ENCODE measurements around the gene GALNT10. TPM values are rescaled to one million over a fixed set of nuclear protein-coding genes. Genes with fewer than 3 reads are reported as not detected.
A peak's percentile ranks its signal among the peaks of the same experiment; 100 is the strongest.

GALNT10 gene
- total and polyA plus RNA-seq, 10 donors = 7.6 to 50.2 (median 43.5) TPM

DNA sequence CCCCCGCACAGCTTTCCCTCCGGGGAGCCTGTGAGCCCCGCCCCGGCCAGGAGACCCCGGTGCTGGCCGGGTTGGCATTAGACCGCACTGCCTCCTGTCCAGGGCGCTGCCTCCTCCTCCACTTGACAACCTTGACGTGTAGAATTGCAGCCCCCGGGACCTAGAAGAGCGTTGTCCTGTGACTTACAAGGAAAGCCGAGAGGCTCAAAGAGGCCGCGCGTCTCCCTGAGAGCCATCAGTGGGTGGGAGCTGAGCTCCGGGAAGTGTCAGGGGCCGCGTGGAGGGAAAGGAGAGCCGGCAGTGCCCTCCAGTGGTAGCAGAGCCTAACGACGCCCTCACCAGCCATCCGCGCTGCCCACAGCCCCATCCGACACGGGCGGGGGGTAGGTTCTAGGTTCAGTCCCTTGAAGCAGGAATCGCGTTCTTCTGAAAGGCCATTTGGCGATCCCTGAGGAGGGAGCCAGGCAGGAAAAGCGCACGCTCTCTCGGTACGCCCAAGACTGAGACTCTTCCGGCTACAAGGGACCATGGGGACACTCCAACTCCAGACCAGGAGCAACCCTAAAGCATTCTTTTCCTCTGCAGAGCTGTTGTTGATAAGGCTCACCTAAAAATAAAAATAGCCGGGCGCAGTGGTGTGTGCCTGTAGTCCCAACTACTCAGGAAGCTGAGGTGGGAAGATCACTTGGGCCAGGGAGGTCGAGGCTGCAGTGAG is 214.7 kb downstream of the GALNT10 start:
- Histone ChIP-seq H3K4me1 (peaks cover 3 to 18% (median 14%) of the 10 kb centered on the region in 6 donors), H3K27me3 (replicated peaks in 1 of 7) (no peaks in the 10 kb centered on the region), H3K4me3 (peak overlapping the region; percentile 11 to 63 (median 25)), H3K27ac (peak overlapping the region in 1 of 8 donors; percentile 57), H3K9me3 (no peaks in the 10 kb centered on the region), H3K36me3 (peaks cover 0 to 26% (median 6%) of the 10 kb centered on the region in 6 donors)
- WGBS, 5 donors = 6 to 8% (median 6%) methylated on average over 35 to 37 of the region's 37 CpGs
- intact Hi-C loops (cut with DNase I; ENCODE audit: low total_unique reads) = loop anchor here (10.0 kb wide), 1 partner anchor 430 kb away; no protein-coding TSS in a partner anchor
- TF ChIP-seq POLR2AphosphoS5 (IDR thresholded peaks at IDR 0.05) (peak; percentile 55 to 80 (median 72)), POLR2A (IDR thresholded peaks at IDR 0.05) (no peak)
- TF ChIP-seq, protein P1, sequence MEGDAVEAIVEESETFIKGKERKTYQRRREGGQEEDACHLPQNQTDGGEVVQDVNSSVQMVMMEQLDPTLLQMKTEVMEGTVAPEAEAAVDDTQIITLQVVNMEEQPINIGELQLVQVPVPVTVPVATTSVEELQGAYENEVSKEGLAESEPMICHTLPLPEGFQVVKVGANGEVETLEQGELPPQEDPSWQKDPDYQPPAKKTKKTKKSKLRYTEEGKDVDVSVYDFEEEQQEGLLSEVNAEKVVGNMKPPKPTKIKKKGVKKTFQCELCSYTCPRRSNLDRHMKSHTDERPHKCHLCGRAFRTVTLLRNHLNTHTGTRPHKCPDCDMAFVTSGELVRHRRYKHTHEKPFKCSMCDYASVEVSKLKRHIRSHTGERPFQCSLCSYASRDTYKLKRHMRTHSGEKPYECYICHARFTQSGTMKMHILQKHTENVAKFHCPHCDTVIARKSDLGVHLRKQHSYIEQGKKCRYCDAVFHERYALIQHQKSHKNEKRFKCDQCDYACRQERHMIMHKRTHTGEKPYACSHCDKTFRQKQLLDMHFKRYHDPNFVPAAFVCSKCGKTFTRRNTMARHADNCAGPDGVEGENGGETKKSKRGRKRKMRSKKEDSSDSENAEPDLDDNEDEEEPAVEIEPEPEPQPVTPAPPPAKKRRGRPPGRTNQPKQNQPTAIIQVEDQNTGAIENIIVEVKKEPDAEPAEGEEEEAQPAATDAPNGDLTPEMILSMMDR (IDR thresholded peaks at IDR 0.05 in 8 of 11, conservative IDR thresholded peaks at IDR 0.05 in 3 of 11) = peak; percentile 83 to 96 (median 91)
- DNase-seq = peak; percentile 95

DNA sequence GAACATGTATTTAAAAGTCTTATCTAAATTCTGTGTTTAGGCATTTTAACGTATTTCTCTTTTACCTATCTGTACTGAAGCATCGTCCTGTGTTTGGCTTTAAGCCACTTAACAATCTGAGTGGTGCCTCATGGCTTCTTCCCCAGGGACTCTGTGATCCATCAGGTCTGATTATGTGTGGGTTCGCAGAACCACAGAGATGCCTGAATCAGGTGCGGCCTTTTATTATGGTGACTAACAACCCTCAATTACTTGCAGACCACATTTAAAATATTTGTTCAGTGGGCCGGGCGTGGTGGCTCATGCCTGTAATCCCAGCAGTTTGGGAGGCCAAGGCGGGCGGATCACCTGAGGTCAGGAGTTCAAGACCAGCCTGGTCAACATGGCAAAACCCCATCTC is 215.7 kb downstream of the GALNT10 start:
- peaks cover 0 to 30% (median 14%) of the 10 kb centered on the region in 6 donors for H3K36me3 ChIP-seq
- no peaks in the 10 kb centered on the region for H3K27me3 ChIP-seq (replicated peaks in 1 of 7)
- intact Hi-C loops (cut with DNase I; ENCODE audit: low total_unique reads) = loop anchor here (10.0 kb wide), 1 partner anchor 431 kb away; no protein-coding TSS in a partner anchor
- DNase-seq = no peak
- H3K27ac ChIP-seq = no peak overlapping the region
- 93 to 100% (median 95%) methylated on average over 8 of the region's 8 CpGs for WGBS, 5 donors
- no peak overlapping the region for H3K4me3 ChIP-seq
- no peaks in the 10 kb centered on the region for H3K9me3 ChIP-seq
- peaks cover 3 to 18% (median 14%) of the 10 kb centered on the region in 6 donors for H3K4me1 ChIP-seq
- TF ChIP-seq, protein P1 (IDR thresholded peaks at IDR 0.05 in 8 of 11, conservative IDR thresholded peaks at IDR 0.05 in 3 of 11) = no peak
- TF ChIP-seq POLR2A (IDR thresholded peaks at IDR 0.05) (no peak), POLR2AphosphoS5 (IDR thresholded peaks at IDR 0.05) (no peak)

DNA sequence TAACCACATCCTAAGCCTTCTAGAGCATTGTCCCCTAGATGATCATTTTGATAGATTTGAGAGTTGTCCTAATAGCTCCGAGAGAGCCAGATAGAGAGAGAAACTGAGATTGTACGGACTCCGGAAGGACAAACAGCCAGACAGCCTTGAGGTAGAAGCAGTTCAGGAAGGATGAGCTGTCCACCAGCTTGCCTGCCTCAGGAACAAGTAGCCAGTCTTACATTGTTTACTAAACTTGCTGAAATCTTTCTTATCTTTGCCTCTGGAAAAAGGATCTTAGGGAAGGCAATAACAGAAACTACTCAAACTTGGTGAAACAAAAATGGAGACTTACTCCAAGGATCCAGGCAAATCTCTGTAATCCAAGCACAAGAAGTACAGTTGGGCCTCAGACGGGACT is 216.3 kb downstream of the GALNT10 start:
- WGBS, 5 donors = 80 to 91% (median 86%) methylated on average over 4 of the region's 4 CpGs
- Histone ChIP-seq H3K27me3 (replicated peaks in 1 of 7) (no peaks in the 10 kb centered on the region), H3K27ac (no peak overlapping the region), H3K4me1 (peaks cover 3 to 18% (median 14%) of the 10 kb centered on the region in 6 donors), H3K9me3 (no peaks in the 10 kb centered on the region), H3K36me3 (peaks cover 0 to 36% (median 16%) of the 10 kb centered on the region in 6 donors), H3K4me3 (no peak overlapping the region)
- TF ChIP-seq POLR2AphosphoS5 (IDR thresholded peaks at IDR 0.05) (no peak), POLR2A (IDR thresholded peaks at IDR 0.05) (no peak)
- TF ChIP-seq, protein P1 (IDR thresholded peaks at IDR 0.05 in 8 of 11, conservative IDR thresholded peaks at IDR 0.05 in 3 of 11) = no peak
- intact Hi-C loops (cut with DNase I; ENCODE audit: low total_unique reads) = loop anchor here (10.0 kb wide), 1 partner anchor 432 kb away; no protein-coding TSS in a partner anchor
- DNase-seq = no peak

DNA sequence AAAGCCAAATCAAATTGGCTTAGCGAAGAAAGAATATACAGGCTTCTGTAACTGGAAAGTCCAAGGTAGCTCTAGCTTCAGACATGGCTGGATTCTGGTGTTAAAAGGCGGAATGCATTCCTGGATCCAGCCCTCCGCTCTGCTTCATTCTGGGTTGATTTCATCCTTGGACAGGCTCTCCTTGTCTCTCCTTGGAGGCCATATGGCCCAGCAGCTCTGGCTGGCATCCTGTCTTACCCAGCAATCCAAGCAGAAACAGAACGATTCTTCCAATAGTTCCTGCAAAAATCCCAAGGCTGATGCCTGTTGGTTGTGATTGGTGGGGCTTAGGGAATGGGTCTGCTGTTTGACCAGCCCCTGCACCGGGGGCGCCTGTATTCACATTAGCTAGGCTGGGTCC is 218.3 kb downstream of the GALNT10 start:
- no peak overlapping the region for H3K4me3 ChIP-seq
- WGBS, 5 donors = 92 to 96% (median 93%) methylated on average over 6 of the region's 6 CpGs
- H3K36me3 ChIP-seq = peaks cover 0 to 54% (median 28%) of the 10 kb centered on the region in 6 donors
- no peaks in the 10 kb centered on the region for H3K9me3 ChIP-seq
- no peaks in the 10 kb centered on the region for H3K27me3 ChIP-seq (replicated peaks in 1 of 7)
- DNase-seq = no peak
- TF ChIP-seq POLR2AphosphoS5 (IDR thresholded peaks at IDR 0.05) (no peak), POLR2A (IDR thresholded peaks at IDR 0.05) (no peak)
- TF ChIP-seq, protein P1 (IDR thresholded peaks at IDR 0.05 in 8 of 11, conservative IDR thresholded peaks at IDR 0.05 in 3 of 11) = no peak
- intact Hi-C loops (cut with DNase I; ENCODE audit: low total_unique reads) = loop anchor here (10.0 kb wide), 1 partner anchor 434 kb away; no protein-coding TSS in a partner anchor
- no peak overlapping the region for H3K27ac ChIP-seq
- peaks cover 3 to 18% (median 14%) of the 10 kb centered on the region in 6 donors for H3K4me1 ChIP-seq

Data from spleen (tissue), 11 donors.